B cell (primary cell): ENCODE data around the gene GLIS2. TPM values are rescaled to one million over a fixed set of nuclear protein-coding genes. Genes with fewer than 3 reads are reported as not detected.

Experiments
- ATAC-seq: fragments of 200-7000 bp; cut with Tn5 transposase; one replicate; pipeline ENCODE4 v1.10.0; 2021; ENCODE audit warnings: low read depth, mild to moderate bottlenecking, moderate number of reproducible peaks, moderate library complexity
- CTCF ChIA-PET: fragments of 350-600 bp; sonication (Branson Sonifier 250); formaldehyde crosslinking; loops from one replicate; lab custom pipeline; 2021; ENCODE audit warnings: antibody characterized with exemption, inconsistent platforms; lab: Charles Lee
- POLR2A ChIA-PET: fragments of 350-600 bp; sonication (Branson Sonifier 250); formaldehyde crosslinking; loops from one replicate; lab custom pipeline; 2021; ENCODE audit warnings: antibody characterized with exemption; lab: Charles Lee
- DNase-seq: peaks from one replicate; pipeline ENCODE4 v3.0.0; 2013
- H2AFZ ChIP-seq: 2 replicates; pipeline ENCODE4 v1.6.1; 2012; ENCODE audit warnings: mild to moderate bottlenecking, low read depth, low read length; ENCODE audit not compliant: insufficient read depth, poor library complexity, severe bottlenecking
- H3K27ac ChIP-seq, 2 donors: 1 replicate in 1 of 2; 2 replicates in 1 of 2; pipeline ENCODE4 v1.5.1; 2012 to 2013; ENCODE audit warnings: low read length in 2 of 2, mild to moderate bottlenecking in 2 of 2, moderate library complexity in 1 of 2
- H3K27me3 ChIP-seq, 4 experiments: fragments of 200-600 bp in 1 of 4; sonication (generic) in 1 of 4; replicated peaks in 1 of 4; 1 replicate in 2 of 4; 2 replicates in 2 of 4; pipeline versions ENCODE4 v1.6.1 to v1.7.0; 2013 to 2016; ENCODE audit warnings: low read length in 3 of 4, mild to moderate bottlenecking in 2 of 4, mixed read lengths in 1 of 4, moderate library complexity in 1 of 4; ENCODE audit not compliant: insufficient read depth in 4 of 4, control insufficient read depth in 3 of 4; ENCODE audit errors: control extremely low read depth in 1 of 4
- H3K36me3 ChIP-seq, 2 experiments: replicated peaks in 1 of 2; 1 replicate in 1 of 2; 2 replicates in 1 of 2; pipeline versions ENCODE4 v1.6.1 to v1.7.1; 2013; ENCODE audit warnings: low read length in 1 of 2; ENCODE audit not compliant: insufficient read depth in 2 of 2, control insufficient read depth in 1 of 2; ENCODE audit errors: control extremely low read depth in 1 of 2, extremely low read depth in 1 of 2
- H3K4me1 ChIP-seq, 2 donors: fragments of 200-600 bp in 1 of 2; sonication (generic) in 1 of 2; 1 replicate in 1 of 2; 2 replicates in 1 of 2; pipeline versions ENCODE4 v1.5.1 to v1.6.1; 2013 to 2017; ENCODE audit warnings: low read length in 2 of 2; ENCODE audit not compliant: control insufficient read depth in 2 of 2, insufficient read depth in 2 of 2
- H3K4me2 ChIP-seq: replicated peaks from 2 replicates; pipeline ENCODE3; 2012; ENCODE audit warnings: mild to moderate bottlenecking, low read depth, low read length; ENCODE audit not compliant: poor library complexity, severe bottlenecking
- H3K4me3 ChIP-seq, 5 experiments: fragments of 200-600 bp in 1 of 5; sonication (generic) in 1 of 5; 1 replicate in 3 of 5; 2 replicates in 2 of 5; pipeline versions ENCODE4 v1.5.1 to v1.7.0; 2011 to 2016; ENCODE audit warnings: low read length in 4 of 5, mild to moderate bottlenecking in 4 of 5, low read depth in 2 of 5, control low read depth in 1 of 5, moderate library complexity in 1 of 5; ENCODE audit not compliant: insufficient read depth in 1 of 5; ENCODE audit errors: control extremely low read depth in 1 of 5, extremely low read depth in 1 of 5
- H3K79me2 ChIP-seq: fragments of 200-600 bp; sonication (generic); one replicate; pipeline ENCODE4 v1.6.0; 2016; ENCODE audit warnings: low read length; ENCODE audit not compliant: control insufficient read depth, insufficient read depth
- H3K9ac ChIP-seq: fragments of 200-600 bp; sonication (generic); 2 replicates; pipeline ENCODE4 v1.6.1; 2017; ENCODE audit warnings: mild to moderate bottlenecking, low read length, moderate library complexity
- H3K9me3 ChIP-seq, 3 donors: one replicate each; pipeline versions ENCODE4 v1.6.1 to v1.7.1; 2013; ENCODE audit warnings: low read length in 2 of 3; ENCODE audit not compliant: control insufficient read depth in 2 of 3, insufficient read depth in 1 of 3; ENCODE audit errors: control extremely low read depth in 1 of 3
- H4K20me1 ChIP-seq: 2 replicates; pipeline ENCODE4 v1.6.0; 2012; ENCODE audit warnings: mild to moderate bottlenecking, low read length; ENCODE audit not compliant: insufficient read depth, control insufficient read depth, poor library complexity, severe bottlenecking
- H3K27ac Mint-ChIP-seq: one replicate; pipeline ENCODE4 v1.8.0; 2021; ENCODE audit warnings: mixed read lengths
- H3K27me3 Mint-ChIP-seq: one replicate; pipeline ENCODE4 v1.8.0; 2021; ENCODE audit warnings: mixed read lengths
- H3K4me1 Mint-ChIP-seq: one replicate; pipeline ENCODE4 v1.8.0; 2021; ENCODE audit warnings: mixed read lengths
- H3K4me3 Mint-ChIP-seq: one replicate; pipeline ENCODE4 v1.8.0; 2021; ENCODE audit warnings: mixed read lengths
- H3K9me3 Mint-ChIP-seq: one replicate; pipeline ENCODE4 v1.8.0; 2022; ENCODE audit warnings: mixed read lengths; ENCODE audit not compliant: insufficient read depth
- EZH2 ChIP-seq: IDR thresholded peaks from 2 replicates; pipeline ENCODE4 v1.6.1; 2012; ENCODE audit warnings: borderline replicate concordance, low read depth, mild to moderate bottlenecking, moderate library complexity, low read length; ENCODE audit not compliant: insufficient read depth, poor library complexity, severe bottlenecking
- WGBS: methylation state at CpG from one replicate; pipeline ENCODE4 v1.1.5; 2013; ENCODE audit warnings: missing lambda C conversion rate; ENCODE audit not compliant: insufficient coverage; 5-methylcytosine and 5-hydroxymethylcytosine counted together
- intact Hi-C: fragments of 100-400 bp; cut with micrococcal nuclease; formaldehyde crosslinking; loops from one replicate; pipeline ENCODE4 v1.10.0; 2022
- polyA plus RNA-seq: library from polyadenylated mRNA; depleted of rRNA; stranded (reverse); fragments of >200 nt; gene quantifications from 2 replicates; pipeline ENCODE4 v1.2.3, GENCODE V29; 2012
- total RNA-seq, 2 donors: library from RNA; stranded (reverse); fragments of 120-200 nt in 1 of 2; gene quantifications; 1 replicate in 1 of 2; 2 replicates in 1 of 2; pipeline versions ENCODE4 v1.2.3 to v1.2.4, GENCODE V29; 2013 to 2022
- TF ChIP-seq, protein P1 (sequence below): fragments of 200-600 bp; IDR thresholded peaks from one replicate; pipeline ENCODE4 v1.8.0; 2022; ENCODE audit warnings: antibody characterized with exemption, mild to moderate bottlenecking

The GLIS2 gene
- total and polyA plus RNA-seq, 2 donors (not counting 1 experiment from before 2014, with no cell fraction given), result not detected

DNA sequence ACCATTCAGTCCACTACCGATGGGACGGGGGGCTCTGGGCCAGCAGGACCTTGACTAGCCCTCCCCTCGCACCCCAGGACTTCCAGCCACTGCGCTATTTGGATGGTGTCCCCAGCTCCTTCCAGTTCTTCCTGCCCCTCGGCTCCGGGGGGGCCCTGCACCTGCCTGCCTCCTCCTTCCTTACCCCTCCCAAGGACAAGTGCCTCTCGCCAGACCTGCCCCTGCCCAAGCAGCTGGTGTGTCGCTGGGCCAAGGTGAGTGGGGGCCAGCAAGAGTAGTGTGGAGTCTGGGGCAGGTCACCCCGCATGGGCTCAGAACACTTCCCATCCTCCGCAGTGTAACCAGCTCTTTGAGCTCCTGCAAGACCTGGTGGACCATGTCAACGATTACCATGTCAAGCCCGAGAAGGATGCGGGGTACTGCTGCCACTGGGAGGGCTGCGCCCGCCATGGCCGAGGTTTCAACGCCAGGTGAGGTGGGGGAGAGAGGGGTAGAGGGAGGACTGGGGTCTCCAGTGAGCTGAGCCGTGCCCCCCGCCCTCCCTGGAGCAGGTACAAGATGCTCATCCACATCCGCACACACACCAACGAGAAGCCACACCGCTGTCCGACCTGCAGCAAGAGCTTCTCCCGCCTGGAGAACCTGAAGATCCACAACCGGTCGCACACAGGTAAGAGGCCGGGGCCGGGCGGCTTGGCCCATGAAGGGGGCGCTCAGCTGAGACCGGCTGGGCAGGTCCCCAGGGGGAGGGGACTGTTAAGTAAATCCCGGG lies 19.0 kb downstream of the GLIS2 start:
- Histone ChIP-seq H3K4me1 (no peaks in the 10 kb centered on the region), H4K20me1 (no peaks in the 10 kb centered on the region), H3K4me2 (no peak overlapping the region), H3K9me3 (no peaks in the 10 kb centered on the region), H3K36me3 (peaks cover 0 to 7% of the 10 kb centered on the region in 2 experiments), H3K79me2 (peaks cover 27% of the 10 kb centered on the region), H3K4me3 (no peak overlapping the region), H3K27me3 (peaks cover 0 to 10% (median 0%) of the 10 kb centered on the region in 4 experiments), H3K9ac (no peak overlapping the region), H3K27ac (no peak overlapping the region), H2AFZ (no peak overlapping the region)
- intact Hi-C loops, result no loop called here
- Mint-ChIP-seq H3K27me3 (no peaks in the 10 kb centered on the region), H3K4me3 (no peak overlapping the region), H3K4me1 (no peaks in the 10 kb centered on the region), H3K27ac (no peak overlapping the region), H3K9me3 (no peaks in the 10 kb centered on the region)
- 94% methylated on average over 28 of the region's 32 CpGs for WGBS
- CTCF ChIA-PET, result interaction anchor here (0.6 to 10.0 kb wide), 3 partner anchors 9 to 68 kb away, joined by 4 to 152 read pairs (median 6); no protein-coding TSS in a partner anchor
- DNase-seq (no peak), ATAC-seq (no peak)
- POLR2A ChIA-PET, result no interaction called here
- TF ChIP-seq EZH2, result no peak
- TF ChIP-seq, protein P1, sequence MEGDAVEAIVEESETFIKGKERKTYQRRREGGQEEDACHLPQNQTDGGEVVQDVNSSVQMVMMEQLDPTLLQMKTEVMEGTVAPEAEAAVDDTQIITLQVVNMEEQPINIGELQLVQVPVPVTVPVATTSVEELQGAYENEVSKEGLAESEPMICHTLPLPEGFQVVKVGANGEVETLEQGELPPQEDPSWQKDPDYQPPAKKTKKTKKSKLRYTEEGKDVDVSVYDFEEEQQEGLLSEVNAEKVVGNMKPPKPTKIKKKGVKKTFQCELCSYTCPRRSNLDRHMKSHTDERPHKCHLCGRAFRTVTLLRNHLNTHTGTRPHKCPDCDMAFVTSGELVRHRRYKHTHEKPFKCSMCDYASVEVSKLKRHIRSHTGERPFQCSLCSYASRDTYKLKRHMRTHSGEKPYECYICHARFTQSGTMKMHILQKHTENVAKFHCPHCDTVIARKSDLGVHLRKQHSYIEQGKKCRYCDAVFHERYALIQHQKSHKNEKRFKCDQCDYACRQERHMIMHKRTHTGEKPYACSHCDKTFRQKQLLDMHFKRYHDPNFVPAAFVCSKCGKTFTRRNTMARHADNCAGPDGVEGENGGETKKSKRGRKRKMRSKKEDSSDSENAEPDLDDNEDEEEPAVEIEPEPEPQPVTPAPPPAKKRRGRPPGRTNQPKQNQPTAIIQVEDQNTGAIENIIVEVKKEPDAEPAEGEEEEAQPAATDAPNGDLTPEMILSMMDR, result no peak
